ENCODE results near the gene CACNA1C. TPM values are rescaled to one million over a fixed set of nuclear protein-coding genes. Genes with fewer than 3 reads are reported as not detected.

The CACNA1C gene
- total and polyA plus RNA-seq, 2 donors, result 0.71 TPM

GRCh38 chr12:2652011-2652400, 599.2 kb downstream of the CACNA1C start:
- no peak for DNase-seq (ENCODE audit: low read depth in 6 of 9, low spot score in 9 of 9)
- no peak overlapping the region for H3K27ac ChIP-seq (ENCODE audit: low read depth in 1 of 2, low read length in 1 of 2)
- WGBS, result 93% methylated on average over 14 of the region's 14 CpGs
- no peaks in the 10 kb centered on the region for H3K36me3 ChIP-seq (ENCODE audit: control insufficient read depth in 2 of 2, insufficient read depth in 2 of 2, low read length in 1 of 2)
- H3K4me3 ChIP-seq (ENCODE audit: low read length in 2 of 2), result no peak overlapping the region
- no peaks in the 10 kb centered on the region for H3K27me3 ChIP-seq (ENCODE audit: control insufficient read depth in 2 of 2, insufficient read depth in 1 of 2, low read length in 1 of 2)
- peaks cover 0 to 35% of the 10 kb centered on the region in 2 donors for H3K4me1 ChIP-seq (ENCODE audit: control insufficient read depth in 2 of 2, insufficient read depth in 2 of 2, low read length in 2 of 2)
- H3K9me3 ChIP-seq (ENCODE audit: control insufficient read depth in 2 of 2, insufficient read depth in 1 of 2, low read length in 1 of 2), result no peaks in the 10 kb centered on the region

- DNase-seq (ENCODE audit: low read depth in 6 of 9, low spot score in 9 of 9), result no peak
- WGBS, result 96% methylated on average over 33 of the region's 33 CpGs
- Histone ChIP-seq H3K27me3 (ENCODE audit: control insufficient read depth in 2 of 2, insufficient read depth in 1 of 2, low read length in 1 of 2) (no peaks in the 10 kb centered on the region), H3K4me1 (ENCODE audit: control insufficient read depth in 2 of 2, insufficient read depth in 2 of 2, low read length in 2 of 2) (peaks cover 0 to 35% of the 10 kb centered on the region in 2 donors), H3K4me3 (ENCODE audit: low read length in 2 of 2) (no peak overlapping the region), H3K9me3 (ENCODE audit: control insufficient read depth in 2 of 2, insufficient read depth in 1 of 2, low read length in 1 of 2) (no peaks in the 10 kb centered on the region), H3K36me3 (ENCODE audit: control insufficient read depth in 2 of 2, insufficient read depth in 2 of 2, low read length in 1 of 2) (no peaks in the 10 kb centered on the region), H3K27ac (ENCODE audit: low read depth in 1 of 2, low read length in 1 of 2) (no peak overlapping the region)
Measured at GRCh38 chr12:2652401-2653081, 599.8 kb downstream of the CACNA1C start.

- 98% methylated on average over 22 of the region's 22 CpGs for WGBS
- H3K4me3 ChIP-seq (ENCODE audit: low read length in 2 of 2), result no peak overlapping the region
- no peaks in the 10 kb centered on the region for H3K9me3 ChIP-seq (ENCODE audit: control insufficient read depth in 2 of 2, insufficient read depth in 1 of 2, low read length in 1 of 2)
- no peaks in the 10 kb centered on the region for H3K27me3 ChIP-seq (ENCODE audit: control insufficient read depth in 2 of 2, insufficient read depth in 1 of 2, low read length in 1 of 2)
- DNase-seq (ENCODE audit: low read depth in 6 of 9, low spot score in 9 of 9), result no peak
- no peaks in the 10 kb centered on the region for H3K36me3 ChIP-seq (ENCODE audit: control insufficient read depth in 2 of 2, insufficient read depth in 2 of 2, low read length in 1 of 2)
- H3K4me1 ChIP-seq (ENCODE audit: control insufficient read depth in 2 of 2, insufficient read depth in 2 of 2, low read length in 2 of 2), result peaks cover 0 to 35% of the 10 kb centered on the region in 2 donors
- no peak overlapping the region for H3K27ac ChIP-seq (ENCODE audit: low read depth in 1 of 2, low read length in 1 of 2)
Measured at GRCh38 chr12:2653461-2653965, 600.7 kb downstream of the CACNA1C start.

GRCh38 chr12:2654311-2654710, 601.5 kb downstream of the CACNA1C start:
- H3K9me3 ChIP-seq (ENCODE audit: control insufficient read depth in 2 of 2, insufficient read depth in 1 of 2, low read length in 1 of 2), result no peaks in the 10 kb centered on the region
- 94% methylated on average over 8 of the region's 8 CpGs for WGBS
- peaks cover 0 to 32% of the 10 kb centered on the region in 2 donors for H3K4me1 ChIP-seq (ENCODE audit: control insufficient read depth in 2 of 2, insufficient read depth in 2 of 2, low read length in 2 of 2)
- H3K27me3 ChIP-seq (ENCODE audit: control insufficient read depth in 2 of 2, insufficient read depth in 1 of 2, low read length in 1 of 2), result no peaks in the 10 kb centered on the region
- no peak for DNase-seq (ENCODE audit: low read depth in 6 of 9, low spot score in 9 of 9)
- no peak overlapping the region for H3K4me3 ChIP-seq (ENCODE audit: low read length in 2 of 2)
- H3K36me3 ChIP-seq (ENCODE audit: control insufficient read depth in 2 of 2, insufficient read depth in 2 of 2, low read length in 1 of 2), result no peaks in the 10 kb centered on the region
- H3K27ac ChIP-seq (ENCODE audit: low read depth in 1 of 2, low read length in 1 of 2), result no peak overlapping the region

- H3K27ac ChIP-seq (ENCODE audit: low read depth in 1 of 2, low read length in 1 of 2), result no peak overlapping the region
- 71% methylated on average over 4 of the region's 4 CpGs for WGBS
Measured at GRCh38 chr12:2654741-2655140, 602.0 kb downstream of the CACNA1C start.

GRCh38 chr12:2662524-2662923, 609.7 kb downstream of the CACNA1C start:
- Histone ChIP-seq H3K4me3 (ENCODE audit: low read length in 2 of 2) (no peak overlapping the region), H3K9me3 (ENCODE audit: control insufficient read depth in 2 of 2, insufficient read depth in 1 of 2, low read length in 1 of 2) (no peaks in the 10 kb centered on the region), H3K27ac (ENCODE audit: low read depth in 1 of 2, low read length in 1 of 2) (no peak overlapping the region), H3K36me3 (ENCODE audit: control insufficient read depth in 2 of 2, insufficient read depth in 2 of 2, low read length in 1 of 2) (peaks cover 0 to 3% of the 10 kb centered on the region in 2 donors), H3K27me3 (ENCODE audit: control insufficient read depth in 2 of 2, insufficient read depth in 1 of 2, low read length in 1 of 2) (no peaks in the 10 kb centered on the region), H3K4me1 (ENCODE audit: control insufficient read depth in 2 of 2, insufficient read depth in 2 of 2, low read length in 2 of 2) (no peaks in the 10 kb centered on the region)
- DNase-seq (ENCODE audit: low read depth in 6 of 9, low spot score in 9 of 9), result no peak
- 98% methylated on average over 2 of the region's 2 CpGs for WGBS

More at GRCh38 chr12:2654741-2655140, 602.0 kb downstream of the CACNA1C start:
- H3K36me3 ChIP-seq (ENCODE audit: control insufficient read depth in 2 of 2, insufficient read depth in 2 of 2, low read length in 1 of 2), result no peaks in the 10 kb centered on the region
- peaks cover 0 to 30% of the 10 kb centered on the region in 2 donors for H3K4me1 ChIP-seq (ENCODE audit: control insufficient read depth in 2 of 2, insufficient read depth in 2 of 2, low read length in 2 of 2)
- H3K9me3 ChIP-seq (ENCODE audit: control insufficient read depth in 2 of 2, insufficient read depth in 1 of 2, low read length in 1 of 2), result no peaks in the 10 kb centered on the region
- H3K4me3 ChIP-seq (ENCODE audit: low read length in 2 of 2), result no peak overlapping the region
- H3K27me3 ChIP-seq (ENCODE audit: control insufficient read depth in 2 of 2, insufficient read depth in 1 of 2, low read length in 1 of 2), result no peaks in the 10 kb centered on the region
- no peak for DNase-seq (ENCODE audit: low read depth in 6 of 9, low spot score in 9 of 9)

GRCh38 chr12:2664721-2665577, 612.2 kb downstream of the CACNA1C start:
- Histone ChIP-seq H3K4me3 (ENCODE audit: low read length in 2 of 2) (no peak overlapping the region), H3K4me1 (ENCODE audit: control insufficient read depth in 2 of 2, insufficient read depth in 2 of 2, low read length in 2 of 2) (no peaks in the 10 kb centered on the region), H3K9me3 (ENCODE audit: control insufficient read depth in 2 of 2, insufficient read depth in 1 of 2, low read length in 1 of 2) (no peaks in the 10 kb centered on the region), H3K27ac (ENCODE audit: low read depth in 1 of 2, low read length in 1 of 2) (no peak overlapping the region), H3K27me3 (ENCODE audit: control insufficient read depth in 2 of 2, insufficient read depth in 1 of 2, low read length in 1 of 2) (no peaks in the 10 kb centered on the region), H3K36me3 (ENCODE audit: control insufficient read depth in 2 of 2, insufficient read depth in 2 of 2, low read length in 1 of 2) (peaks cover 5 to 20% of the 10 kb centered on the region in 2 donors)
- WGBS, result 91% methylated on average over 7 of the region's 7 CpGs
- no peak for DNase-seq (ENCODE audit: low read depth in 6 of 9, low spot score in 9 of 9)

- H3K4me3 ChIP-seq (ENCODE audit: low read length in 2 of 2), result no peak overlapping the region
- H3K27ac ChIP-seq (ENCODE audit: low read depth in 1 of 2, low read length in 1 of 2), result no peak overlapping the region
- peaks cover 7 to 20% of the 10 kb centered on the region in 2 donors for H3K36me3 ChIP-seq (ENCODE audit: control insufficient read depth in 2 of 2, insufficient read depth in 2 of 2, low read length in 1 of 2)
- no peaks in the 10 kb centered on the region for H3K4me1 ChIP-seq (ENCODE audit: control insufficient read depth in 2 of 2, insufficient read depth in 2 of 2, low read length in 2 of 2)
- 96% methylated on average over 11 of the region's 11 CpGs for WGBS
- no peaks in the 10 kb centered on the region for H3K27me3 ChIP-seq (ENCODE audit: control insufficient read depth in 2 of 2, insufficient read depth in 1 of 2, low read length in 1 of 2)
- no peak for DNase-seq (ENCODE audit: low read depth in 6 of 9, low spot score in 9 of 9)
- no peaks in the 10 kb centered on the region for H3K9me3 ChIP-seq (ENCODE audit: control insufficient read depth in 2 of 2, insufficient read depth in 1 of 2, low read length in 1 of 2)
Measured at GRCh38 chr12:2666411-2666810, 613.6 kb downstream of the CACNA1C start.

GRCh38 chr12:2666846-2667245, 614.1 kb downstream of the CACNA1C start:
- no peak overlapping the region for H3K4me3 ChIP-seq (ENCODE audit: low read length in 2 of 2)
- DNase-seq (ENCODE audit: low read depth in 6 of 9, low spot score in 9 of 9), result no peak

More at GRCh38 chr12:2666846-2667245, 614.1 kb downstream of the CACNA1C start:
- 97% methylated on average over 3 of the region's 3 CpGs for WGBS
- Histone ChIP-seq H3K9me3 (ENCODE audit: control insufficient read depth in 2 of 2, insufficient read depth in 1 of 2, low read length in 1 of 2) (no peaks in the 10 kb centered on the region), H3K36me3 (ENCODE audit: control insufficient read depth in 2 of 2, insufficient read depth in 2 of 2, low read length in 1 of 2) (peaks cover 9 to 20% of the 10 kb centered on the region in 2 donors), H3K27me3 (ENCODE audit: control insufficient read depth in 2 of 2, insufficient read depth in 1 of 2, low read length in 1 of 2) (no peaks in the 10 kb centered on the region), H3K4me1 (ENCODE audit: control insufficient read depth in 2 of 2, insufficient read depth in 2 of 2, low read length in 2 of 2) (no peaks in the 10 kb centered on the region), H3K27ac (ENCODE audit: low read depth in 1 of 2, low read length in 1 of 2) (no peak overlapping the region)

Data from thymus (tissue), 11 donors.